ENCODE results near the gene RNF212B.
"Not testable (repeated sequence)": the region's sequence is repeated elsewhere in the genome, so short reads cannot be mapped to it uniquely, and the experiment has no call there.

The RNF212B gene

GRCh38 chr14:23237772-23238594, at the start of gene RNF212B:
RNF212B (plus strand) TSS chr14:23237936; CDS start chr14:23240346, 2,410 bp downstream.
- DNase-seq (ENCODE audit: low spot score), result peak; percentile 88

GRCh38 chr14:23193432-23193831, 44.3 kb upstream of the RNF212B start:
- no peak for DNase-seq (ENCODE audit: low spot score)

- DNase-seq (ENCODE audit: low spot score), result no peak
Measured at GRCh38 chr14:23195552-23196101, 42.1 kb upstream of the RNF212B start.

GRCh38 chr14:23196487-23196886, 41.2 kb upstream of the RNF212B start:
- not testable (repeated sequence) for DNase-seq (ENCODE audit: low spot score)

GRCh38 chr14:23199141-23199540, 38.6 kb upstream of the RNF212B start:
- DNase-seq (ENCODE audit: low spot score), result not testable (repeated sequence)

GRCh38 chr14:23202001-23202400, 35.7 kb upstream of the RNF212B start:
- DNase-seq (ENCODE audit: low spot score), result no peak

GRCh38 chr14:23206422-23207145, 31.2 kb upstream of the RNF212B start:
- DNase-seq (ENCODE audit: low spot score), result no peak

- no peak for DNase-seq (ENCODE audit: low spot score)
Measured at GRCh38 chr14:23207146-23207540, 30.6 kb upstream of the RNF212B start.

- DNase-seq (ENCODE audit: low spot score), result no peak
Measured at GRCh38 chr14:23208324-23208723, 29.4 kb upstream of the RNF212B start.

GRCh38 chr14:23209651-23210423, 27.9 kb upstream of the RNF212B start:
- no peak for DNase-seq (ENCODE audit: low spot score)

- DNase-seq (ENCODE audit: low spot score), result no peak
Measured at GRCh38 chr14:23215421-23215820, 22.3 kb upstream of the RNF212B start.

- DNase-seq (ENCODE audit: low spot score), result no peak
Measured at GRCh38 chr14:23217032-23218020, 20.4 kb upstream of the RNF212B start.

- no peak for DNase-seq (ENCODE audit: low spot score)
Measured at GRCh38 chr14:23219075-23219474, 18.7 kb upstream of the RNF212B start.

- DNase-seq (ENCODE audit: low spot score), result not testable (repeated sequence)
Measured at GRCh38 chr14:23224958-23225357, 12.8 kb upstream of the RNF212B start.

- DNase-seq (ENCODE audit: low spot score), result no peak
Measured at GRCh38 chr14:23227566-23227965, 10.2 kb upstream of the RNF212B start.

GRCh38 chr14:23228812-23229211, 8.9 kb upstream of the RNF212B start:
- no peak for DNase-seq (ENCODE audit: low spot score)

- not testable (repeated sequence) for DNase-seq (ENCODE audit: low spot score)
Measured at GRCh38 chr14:23232241-23232808, 5.4 kb upstream of the RNF212B start.

GRCh38 chr14:23240661-23241060, 2.9 kb downstream of the RNF212B start:
- DNase-seq (ENCODE audit: low spot score), result no peak

GRCh38 chr14:23241061-23241715, 3.5 kb downstream of the RNF212B start:
- not testable (repeated sequence) for DNase-seq (ENCODE audit: low spot score)

- DNase-seq (ENCODE audit: low spot score), result no peak
Measured at GRCh38 chr14:23242076-23242475, 4.3 kb downstream of the RNF212B start.
